Thymus (tissue), 11 donors: ENCODE results near the gene JADE1. TPM values are rescaled to one million over a fixed set of nuclear protein-coding genes. Genes with fewer than 3 reads are reported as not detected.

ENCODE experiments used
- DNase-seq, 9 donors: peaks; one replicate each; pipeline ENCODE4 v3.0.0-alpha.2; 2013; ENCODE audit warnings: low spot score in 9 of 9, low read depth in 6 of 9, missing footprints in 1 of 9
- H3K27ac ChIP-seq, 2 donors: one replicate each; pipeline ENCODE4 v1.5.1; 2013; ENCODE audit warnings: control low read depth in 1 of 2, low read depth in 1 of 2, low read length in 1 of 2, mild to moderate bottlenecking in 1 of 2, moderate library complexity in 1 of 2
- H3K27me3 ChIP-seq, 2 donors: one replicate each; pipeline ENCODE4 v1.5.1; 2013; ENCODE audit warnings: low read length in 1 of 2; ENCODE audit not compliant: control insufficient read depth in 2 of 2, insufficient read depth in 1 of 2
- H3K36me3 ChIP-seq, 2 donors: one replicate each; pipeline ENCODE4 v1.5.1; 2013; ENCODE audit warnings: low read length in 1 of 2, mild to moderate bottlenecking in 1 of 2, moderate library complexity in 1 of 2; ENCODE audit not compliant: control insufficient read depth in 2 of 2, insufficient read depth in 2 of 2
- H3K4me1 ChIP-seq, 2 donors: one replicate each; pipeline ENCODE4 v1.5.1; 2013; ENCODE audit warnings: low read length in 2 of 2; ENCODE audit not compliant: control insufficient read depth in 2 of 2, insufficient read depth in 2 of 2
- H3K4me3 ChIP-seq, 2 donors: one replicate each; pipeline ENCODE4 v1.5.1; 2013; ENCODE audit warnings: low read length in 2 of 2, control low read depth in 1 of 2, mild to moderate bottlenecking in 1 of 2
- H3K9me3 ChIP-seq, 2 donors: one replicate each; pipeline ENCODE4 v1.5.1; 2013; ENCODE audit warnings: low read length in 1 of 2, mild to moderate bottlenecking in 1 of 2; ENCODE audit not compliant: control insufficient read depth in 2 of 2, insufficient read depth in 1 of 2
- WGBS: extraction: QIAGEN DNeasy Blood & Tissue Kit; methylation state at CpG from one replicate; pipeline ENCODE4 v1.1.7; 2013; 5-methylcytosine and 5-hydroxymethylcytosine counted together
- polyA plus RNA-seq: library from polyadenylated mRNA; stranded (reverse); fragments of 200-250 nt; gene quantifications from one replicate; pipeline ENCODE4 v1.2.3, GENCODE V29; 2013
- total RNA-seq: library from RNA; stranded (reverse); fragments of 120-200 nt; gene quantifications from one replicate; pipeline ENCODE4 v1.2.4, GENCODE V29; 2013
- donor health status: healthy.

Gene JADE1
- total and polyA plus RNA-seq, 2 donors, result 16.2 to 18.6 TPM

DNA sequence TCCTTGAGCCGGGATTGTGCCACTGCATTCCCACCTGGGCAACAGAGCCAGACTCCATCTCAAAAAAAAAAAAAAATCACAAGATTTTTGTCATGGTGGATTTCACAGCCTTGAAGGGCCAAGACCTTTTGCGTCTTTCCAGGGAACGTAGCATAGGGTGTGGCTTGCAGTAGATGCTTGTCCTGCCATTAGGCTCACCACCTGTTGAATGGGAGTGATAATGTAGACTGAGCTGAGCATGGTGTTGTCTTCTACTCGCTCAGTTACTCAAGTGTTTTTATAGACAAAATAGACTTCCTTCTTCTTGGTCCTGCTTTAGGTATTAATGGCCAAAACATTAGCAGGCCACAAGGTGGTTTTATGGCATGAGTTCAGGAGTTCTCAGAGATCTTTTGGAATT, 40.8 kb downstream of the JADE1 start:
- Histone ChIP-seq H3K27me3 (no peaks in the 10 kb centered on the region), H3K9me3 (no peaks in the 10 kb centered on the region), H3K36me3 (peaks cover 76 to 94% of the 10 kb centered on the region in 2 donors), H3K27ac (no peak overlapping the region), H3K4me3 (no peak overlapping the region), H3K4me1 (peaks cover 0 to 7% of the 10 kb centered on the region in 2 donors)
- 98% methylated on average over 4 of the region's 4 CpGs for WGBS
- no peak for DNase-seq

DNA sequence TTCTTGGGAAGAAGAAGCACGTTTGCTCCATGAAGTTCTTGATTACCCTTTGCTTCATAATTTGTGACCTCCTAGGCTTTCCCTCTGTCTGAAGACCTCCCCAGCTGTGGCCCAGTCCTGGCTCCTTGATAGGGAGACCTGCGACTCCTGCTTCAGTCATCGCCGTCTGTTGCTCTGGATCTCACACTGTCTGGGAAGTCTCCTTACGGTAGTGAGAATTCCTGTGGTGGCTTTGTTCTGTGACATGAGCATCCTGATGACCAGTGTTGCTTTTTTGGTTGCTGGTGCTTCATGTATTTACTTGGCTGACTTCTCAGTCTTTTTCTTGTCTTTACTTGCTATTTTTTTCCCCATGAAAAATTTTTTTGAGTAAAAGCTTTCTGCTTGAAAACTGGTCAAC, 44.2 kb downstream of the JADE1 start:
- no peaks in the 10 kb centered on the region for H3K27me3 ChIP-seq
- no peak overlapping the region for H3K4me3 ChIP-seq
- peaks cover 75 to 94% of the 10 kb centered on the region in 2 donors for H3K36me3 ChIP-seq
- DNase-seq, result no peak
- H3K27ac ChIP-seq, result no peak overlapping the region
- 96% methylated on average over 5 of the region's 5 CpGs for WGBS
- no peaks in the 10 kb centered on the region for H3K9me3 ChIP-seq
- peaks cover 0 to 7% of the 10 kb centered on the region in 2 donors for H3K4me1 ChIP-seq

DNA sequence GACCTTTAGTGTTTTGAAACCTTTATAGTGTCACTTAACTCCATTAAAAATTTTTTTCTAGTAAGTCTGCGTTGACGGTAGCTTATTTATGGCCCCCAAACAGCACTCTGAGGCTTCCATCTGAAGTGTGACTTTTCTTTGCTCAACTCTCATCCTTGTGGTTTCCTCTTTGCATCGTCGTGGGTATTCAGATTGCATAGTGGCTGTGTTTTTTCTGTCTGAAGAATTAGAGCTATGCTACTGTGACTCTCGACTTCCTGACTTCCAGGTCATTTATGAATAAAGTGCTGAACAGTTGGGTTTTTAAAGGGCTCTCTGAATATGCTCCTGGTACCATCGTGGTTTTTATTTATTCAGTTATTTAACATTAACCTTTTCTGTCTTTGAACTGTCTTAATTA, 44.9 kb downstream of the JADE1 start:
- no peaks in the 10 kb centered on the region for H3K27me3 ChIP-seq
- no peaks in the 10 kb centered on the region for H3K9me3 ChIP-seq
- H3K4me1 ChIP-seq, result peaks cover 0 to 7% of the 10 kb centered on the region in 2 donors
- no peak overlapping the region for H3K27ac ChIP-seq
- peak in 6 of 9 donors; percentile 20 to 67 (median 28) for DNase-seq
- H3K4me3 ChIP-seq, result no peak overlapping the region
- 5% methylated on average over 6 of the region's 6 CpGs for WGBS
- peaks cover 74 to 94% of the 10 kb centered on the region in 2 donors for H3K36me3 ChIP-seq

GRCh38 chr4:128855621-128856020, 46.1 kb downstream of the JADE1 start:
- H3K4me3 ChIP-seq, result no peak overlapping the region
- peaks cover 73 to 94% of the 10 kb centered on the region in 2 donors for H3K36me3 ChIP-seq
- no peaks in the 10 kb centered on the region for H3K27me3 ChIP-seq
- H3K9me3 ChIP-seq, result no peaks in the 10 kb centered on the region
- WGBS, result over 99% methylated on average over 7 of the region's 7 CpGs
- H3K4me1 ChIP-seq, result peaks cover 0 to 11% of the 10 kb centered on the region in 2 donors
- H3K27ac ChIP-seq, result no peak overlapping the region
- DNase-seq, result no peak

DNA sequence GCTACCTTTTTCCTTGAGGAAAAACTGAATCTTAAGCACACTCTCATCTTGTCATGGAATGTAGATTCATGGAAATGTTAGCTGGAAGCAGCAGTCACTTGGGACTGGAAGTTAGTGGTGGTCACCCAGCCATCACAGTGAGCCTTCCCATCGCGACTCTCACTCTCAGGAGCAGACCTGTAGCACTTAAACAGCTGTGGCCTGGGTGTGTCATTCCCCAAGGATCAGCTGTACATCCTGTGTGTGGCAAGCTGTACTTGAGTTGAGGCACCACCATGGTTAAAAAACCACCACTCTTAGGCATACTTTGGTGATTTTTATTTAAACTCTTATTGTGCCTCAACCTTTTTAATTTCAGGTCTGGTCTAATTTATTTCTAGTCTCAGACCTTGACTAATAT, 46.7 kb downstream of the JADE1 start:
- no peaks in the 10 kb centered on the region for H3K27me3 ChIP-seq
- no peak overlapping the region for H3K27ac ChIP-seq
- H3K4me1 ChIP-seq, result peaks cover 0 to 12% of the 10 kb centered on the region in 2 donors
- no peak overlapping the region for H3K4me3 ChIP-seq
- WGBS, result 96% methylated on average over 2 of the region's 2 CpGs
- H3K36me3 ChIP-seq, result peaks cover 75 to 94% of the 10 kb centered on the region in 2 donors
- DNase-seq, result no peak
- no peaks in the 10 kb centered on the region for H3K9me3 ChIP-seq

GRCh38 chr4:128858879-128859671, 49.6 kb downstream of the JADE1 start:
- H3K36me3 ChIP-seq, result peaks cover 70 to 94% of the 10 kb centered on the region in 2 donors

DNA sequence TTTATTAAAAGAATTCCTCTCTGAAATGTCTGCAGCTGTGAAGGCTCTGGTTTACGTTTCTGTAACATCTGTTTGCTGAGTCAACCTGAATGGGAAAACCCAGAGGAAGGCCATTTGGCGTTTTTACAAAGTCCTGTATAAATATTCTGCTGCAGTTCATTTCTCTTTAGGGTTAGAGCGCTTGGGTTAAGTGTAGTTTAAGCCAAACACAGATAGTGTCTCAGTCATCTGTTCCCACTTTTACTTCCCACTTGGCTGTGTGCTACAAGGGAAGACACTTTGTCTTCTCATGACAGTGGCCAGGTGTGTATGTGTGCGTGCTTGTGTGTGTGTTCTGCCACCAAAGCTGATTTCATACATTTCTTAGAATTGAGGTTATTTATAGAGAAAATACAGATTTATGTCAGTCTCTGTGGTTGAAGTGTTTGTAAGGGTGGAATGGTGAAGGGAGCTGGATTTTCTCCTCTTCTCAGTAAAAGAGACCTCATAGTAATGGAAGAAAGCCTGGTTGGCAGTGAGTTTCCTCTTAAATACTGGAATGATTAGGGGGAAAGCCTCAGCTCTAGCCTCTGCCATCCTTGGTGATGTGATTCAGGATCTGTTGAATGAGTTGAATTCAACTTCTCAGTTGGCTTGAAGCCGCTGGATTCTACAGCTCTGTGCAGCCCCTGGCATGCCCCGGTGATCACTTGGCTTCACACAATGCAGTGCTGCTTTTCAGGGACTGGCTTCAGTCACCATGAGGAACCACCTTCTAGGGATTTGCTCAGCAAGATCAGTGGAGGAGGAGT, 50.6 kb downstream of the JADE1 start:
- peaks cover 71 to 94% of the 10 kb centered on the region in 2 donors for H3K36me3 ChIP-seq
- H3K4me3 ChIP-seq, result no peak overlapping the region
- peaks cover 0 to 25% of the 10 kb centered on the region in 2 donors for H3K4me1 ChIP-seq
- no peaks in the 10 kb centered on the region for H3K27me3 ChIP-seq
- 87% methylated on average over 6 of the region's 6 CpGs for WGBS
- H3K9me3 ChIP-seq, result no peaks in the 10 kb centered on the region
- H3K27ac ChIP-seq, result no peak overlapping the region
- no peak for DNase-seq

More at GRCh38 chr4:128858879-128859671, 49.6 kb downstream of the JADE1 start:
- peaks cover 0 to 28% of the 10 kb centered on the region in 2 donors for H3K4me1 ChIP-seq
- no peak overlapping the region for H3K4me3 ChIP-seq
- DNase-seq, result no peak
- no peaks in the 10 kb centered on the region for H3K9me3 ChIP-seq
- no peaks in the 10 kb centered on the region for H3K27me3 ChIP-seq
- WGBS, result 91% methylated on average over 18 of the region's 18 CpGs
- H3K27ac ChIP-seq, result no peak overlapping the region

GRCh38 chr4:128861856-128862518, 52.5 kb downstream of the JADE1 start:
- H3K9me3 ChIP-seq, result no peaks in the 10 kb centered on the region
- no peak overlapping the region for H3K27ac ChIP-seq
- no peaks in the 10 kb centered on the region for H3K27me3 ChIP-seq
- peaks cover 57 to 92% of the 10 kb centered on the region in 2 donors for H3K36me3 ChIP-seq
- H3K4me1 ChIP-seq, result peaks cover 0 to 25% of the 10 kb centered on the region in 2 donors
- H3K4me3 ChIP-seq, result no peak overlapping the region
- peak in 1 of 9 donors; percentile 29 for DNase-seq
- WGBS, result 28% methylated on average over 13 of the region's 13 CpGs
